ENCODE measurements around the gene PRKCZ. TPM values are rescaled to one million over a fixed set of nuclear protein-coding genes. Genes with fewer than 3 reads are reported as not detected.

PRKCZ gene
- total and polyA plus RNA-seq, 2 experiments from 2014 or later, result 26.2 to 36.9 TPM

DNA sequence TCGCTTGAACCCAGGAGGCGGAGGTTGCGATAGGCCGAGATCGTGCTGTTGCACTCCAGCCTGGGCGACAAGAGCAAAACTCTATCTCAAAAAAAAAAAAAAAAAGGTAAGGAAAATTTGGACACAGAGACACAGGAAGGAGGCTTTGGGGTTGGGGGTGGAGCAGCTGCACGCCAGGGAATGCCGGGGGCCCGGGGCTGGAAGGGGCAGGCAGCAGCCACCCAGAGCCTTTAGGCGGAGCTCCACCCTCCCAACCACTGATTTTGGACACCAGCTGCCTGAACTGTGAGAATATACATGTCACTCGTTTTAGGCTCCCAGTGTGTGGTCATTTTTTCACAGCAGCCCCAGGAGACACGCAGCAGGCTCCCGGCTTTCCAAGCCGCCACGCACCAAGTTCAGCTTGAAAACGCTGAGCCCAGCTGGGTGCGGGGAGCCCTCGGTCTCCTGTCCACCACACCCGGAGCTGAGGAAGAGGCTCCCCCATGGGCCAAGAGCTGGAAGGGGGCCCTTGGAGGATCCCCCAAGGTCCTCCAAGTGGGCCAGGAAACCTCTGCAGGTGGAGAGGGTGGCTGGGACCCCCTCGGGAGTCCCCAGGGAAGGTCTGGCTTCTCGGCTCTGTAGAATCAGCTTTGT, 150.2 kb downstream of the PRKCZ start:
- no peak for ATAC-seq
- Histone ChIP-seq H2AFZ (no peak overlapping the region), H3K4me1 (ENCODE audit: insufficient read depth) (0 out of 2 replicates have a peak, but pooled peaks cover 5% of the 10 kb centered on the region), H3K27ac (ENCODE audit: low read depth) (no peak overlapping the region), H3K36me3 (ENCODE audit: insufficient read depth) (no peaks in the 10 kb centered on the region), H3K9me2 (ENCODE audit: insufficient read depth) (no peaks in the 10 kb centered on the region), H4K20me1 (replicated peaks; ENCODE audit: insufficient read depth) (no peaks in the 10 kb centered on the region), H3K79me2 (replicated peaks; ENCODE audit: insufficient read depth) (no peaks in the 10 kb centered on the region; the same call in 1 of the 2 replicates), H3F3A (replicated peaks; ENCODE audit: low read depth) (peaks cover 5% of the 10 kb centered on the region; the same call in 1 of the 2 replicates), H3K4me3 (no peak overlapping the region), H3K4me2 (no peak overlapping the region), H3K27me3 (ENCODE audit: insufficient read depth) (no peaks in the 10 kb centered on the region)
- Mint-ChIP-seq H3K27ac (no peak overlapping the region), H3K4me1 (peaks cover 10% of the 10 kb centered on the region; the same call in 2 of the 3 replicates), H3K27me3 (ENCODE audit: insufficient read depth, low read depth, poor library complexity) (peaks cover 10% of the 10 kb centered on the region), H3K4me3 (no peak overlapping the region), H3K9me3 (no peaks in the 10 kb centered on the region), H3K36me3 (ENCODE audit: low read depth) (no peaks in the 10 kb centered on the region)
- DNase-seq (ENCODE audit: low spot score), result no peak
- TF ChIP-seq JUNB (IDR thresholded peaks at IDR 0.05; ENCODE audit: unreplicated experiment) (no peak), REST (IDR thresholded peaks at IDR 0.05; ENCODE audit: unreplicated experiment) (no peak), ETS1 (IDR thresholded peaks at IDR 0.05) (no peak), NANOG (IDR thresholded peaks at IDR 0.05; ENCODE audit: borderline replicate concordance) (no peak), EZH2phosphoT487 (IDR thresholded peaks at IDR 0.05; ENCODE audit: unreplicated experiment) (no peak), CTCF (conservative IDR thresholded peaks at IDR 0.05; ENCODE audit: low read depth in 2 of 2) (no peak), CREB1 (CRISPR knock-in tag; IDR thresholded peaks at IDR 0.05; ENCODE audit: low read depth) (no peak), EZH2 (IDR thresholded peaks at IDR 0.05; ENCODE audit: low read depth, unreplicated experiment) (no peak), STAT1 (IDR thresholded peaks at IDR 0.05; ENCODE audit: unreplicated experiment) (no peak), ZNF114 (CRISPR knock-in tag; IDR thresholded peaks at IDR 0.05) (no peak), POLR2AphosphoS5 (IDR thresholded peaks at IDR 0.05; ENCODE audit: low read depth) (no peak), ZNF331 (CRISPR knock-in tag; IDR thresholded peaks at IDR 0.05; ENCODE audit: low read depth) (no peak)
- TF ChIP-seq, protein P1, sequence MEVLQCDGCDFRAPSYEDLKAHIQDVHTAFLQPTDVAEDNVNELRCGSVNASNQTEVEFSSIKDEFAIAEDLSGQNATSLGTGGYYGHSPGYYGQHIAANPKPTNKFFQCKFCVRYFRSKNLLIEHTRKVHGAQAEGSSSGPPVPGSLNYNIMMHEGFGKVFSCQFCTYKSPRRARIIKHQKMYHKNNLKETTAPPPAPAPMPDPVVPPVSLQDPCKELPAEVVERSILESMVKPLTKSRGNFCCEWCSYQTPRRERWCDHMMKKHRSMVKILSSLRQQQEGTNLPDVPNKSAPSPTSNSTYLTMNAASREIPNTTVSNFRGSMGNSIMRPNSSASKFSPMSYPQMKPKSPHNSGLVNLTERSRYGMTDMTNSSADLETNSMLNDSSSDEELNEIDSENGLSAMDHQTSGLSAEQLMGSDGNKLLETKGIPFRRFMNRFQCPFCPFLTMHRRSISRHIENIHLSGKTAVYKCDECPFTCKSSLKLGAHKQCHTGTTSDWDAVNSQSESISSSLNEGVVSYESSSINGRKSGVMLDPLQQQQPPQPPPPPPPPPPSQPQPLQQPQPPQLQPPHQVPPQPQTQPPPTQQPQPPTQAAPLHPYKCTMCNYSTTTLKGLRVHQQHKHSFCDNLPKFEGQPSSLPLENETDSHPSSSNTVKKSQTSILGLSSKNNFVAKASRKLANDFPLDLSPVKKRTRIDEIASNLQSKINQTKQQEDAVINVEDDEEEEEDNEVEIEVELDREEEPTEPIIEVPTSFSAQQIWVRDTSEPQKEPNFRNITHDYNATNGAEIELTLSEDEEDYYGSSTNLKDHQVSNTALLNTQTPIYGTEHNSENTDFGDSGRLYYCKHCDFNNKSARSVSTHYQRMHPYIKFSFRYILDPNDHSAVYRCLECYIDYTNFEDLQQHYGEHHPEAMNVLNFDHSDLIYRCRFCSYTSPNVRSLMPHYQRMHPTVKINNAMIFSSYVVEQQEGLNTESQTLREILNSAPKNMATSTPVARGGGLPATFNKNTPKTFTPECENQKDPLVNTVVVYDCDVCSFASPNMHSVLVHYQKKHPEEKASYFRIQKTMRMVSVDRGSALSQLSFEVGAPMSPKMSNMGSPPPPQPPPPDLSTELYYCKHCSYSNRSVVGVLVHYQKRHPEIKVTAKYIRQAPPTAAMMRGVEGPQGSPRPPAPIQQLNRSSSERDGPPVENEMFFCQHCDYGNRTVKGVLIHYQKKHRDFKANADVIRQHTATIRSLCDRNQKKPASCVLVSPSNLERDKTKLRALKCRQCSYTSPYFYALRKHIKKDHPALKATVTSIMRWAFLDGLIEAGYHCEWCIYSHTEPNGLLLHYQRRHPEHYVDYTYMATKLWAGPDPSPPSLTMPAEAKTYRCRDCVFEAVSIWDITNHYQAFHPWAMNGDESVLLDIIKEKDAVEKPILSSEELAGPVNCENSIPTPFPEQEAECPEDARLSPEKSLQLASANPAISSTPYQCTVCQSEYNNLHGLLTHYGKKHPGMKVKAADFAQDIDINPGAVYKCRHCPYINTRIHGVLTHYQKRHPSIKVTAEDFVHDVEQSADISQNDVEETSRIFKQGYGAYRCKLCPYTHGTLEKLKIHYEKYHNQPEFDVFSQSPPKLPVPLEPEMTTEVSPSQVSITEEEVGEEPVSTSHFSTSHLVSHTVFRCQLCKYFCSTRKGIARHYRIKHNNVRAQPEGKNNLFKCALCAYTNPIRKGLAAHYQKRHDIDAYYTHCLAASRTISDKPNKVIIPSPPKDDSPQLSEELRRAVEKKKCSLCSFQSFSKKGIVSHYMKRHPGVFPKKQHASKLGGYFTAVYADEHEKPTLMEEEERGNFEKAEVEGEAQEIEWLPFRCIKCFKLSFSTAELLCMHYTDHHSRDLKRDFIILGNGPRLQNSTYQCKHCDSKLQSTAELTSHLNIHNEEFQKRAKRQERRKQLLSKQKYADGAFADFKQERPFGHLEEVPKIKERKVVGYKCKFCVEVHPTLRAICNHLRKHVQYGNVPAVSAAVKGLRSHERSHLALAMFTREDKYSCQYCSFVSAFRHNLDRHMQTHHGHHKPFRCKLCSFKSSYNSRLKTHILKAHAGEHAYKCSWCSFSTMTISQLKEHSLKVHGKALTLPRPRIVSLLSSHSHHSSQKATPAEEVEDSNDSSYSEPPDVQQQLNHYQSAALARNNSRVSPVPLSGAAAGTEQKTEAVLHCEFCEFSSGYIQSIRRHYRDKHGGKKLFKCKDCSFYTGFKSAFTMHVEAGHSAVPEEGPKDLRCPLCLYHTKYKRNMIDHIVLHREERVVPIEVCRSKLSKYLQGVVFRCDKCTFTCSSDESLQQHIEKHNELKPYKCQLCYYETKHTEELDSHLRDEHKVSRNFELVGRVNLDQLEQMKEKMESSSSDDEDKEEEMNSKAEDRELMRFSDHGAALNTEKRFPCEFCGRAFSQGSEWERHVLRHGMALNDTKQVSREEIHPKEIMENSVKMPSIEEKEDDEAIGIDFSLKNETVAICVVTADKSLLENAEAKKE (CRISPR knock-in tag; IDR thresholded peaks at IDR 0.05), result no peak
